Neural cell (in vitro differentiated cells): ENCODE measurements around the gene CLSTN2.

Experiments
- CTCF ChIP-seq: fragments of 450-650 bp; IDR thresholded peaks from 2 replicates; pipeline ENCODE4 v1.5.1; 2014; ENCODE audit warnings: antibody characterized with exemption, mild to moderate bottlenecking, moderate library complexity; ENCODE audit not compliant: poor library complexity, severe bottlenecking
- EZH2 ChIP-seq: fragments of 200-600, 300-800 bp; shearing (Covaris generic), sonication (generic); IDR thresholded peaks from 2 replicates; pipeline ENCODE4 v1.6.1; 2014; ENCODE audit warnings: antibody characterized with exemption, low read length, borderline replicate concordance, mild to moderate bottlenecking; ENCODE audit not compliant: insufficient read depth, poor library complexity, severe bottlenecking
- RAD21 ChIP-seq: fragments of 450-650 bp; conservative IDR thresholded peaks from 2 replicates; pipeline ENCODE4 v1.6.1; 2014; ENCODE audit warnings: antibody characterized with exemption, mild to moderate bottlenecking, moderate library complexity
- SMC3 ChIP-seq: fragments of 450-650 bp; conservative IDR thresholded peaks from 2 replicates; pipeline ENCODE4 v1.6.1; 2014; ENCODE audit warnings: antibody characterized with exemption, mild to moderate bottlenecking, moderate library complexity; ENCODE audit not compliant: poor library complexity
- TAF1 ChIP-seq: IDR thresholded peaks from 2 replicates; pipeline ENCODE4 v1.6.1; 2012; ENCODE audit warnings: low read depth

GRCh38 chr3:139935016-139935865 lies at the start of gene CLSTN2:
- peak; percentile 58 for TF ChIP-seq SMC3
- peak; percentile 53 for TF ChIP-seq RAD21
- TF ChIP-seq CTCF: peak; percentile 47
- peak; percentile 39 for TF ChIP-seq TAF1
- TF ChIP-seq EZH2: no peak
